ENCODE results near the gene FAM168A. TPM values are rescaled to one million over a fixed set of nuclear protein-coding genes. Genes with fewer than 3 reads are reported as not detected.

FAM168A gene
- total RNA-seq, 3 donors from 2014 or later (not counting 1 experiment from before 2014, with no cell fraction given): 27.4 to 39.8 (median 30.4) TPM

DNA sequence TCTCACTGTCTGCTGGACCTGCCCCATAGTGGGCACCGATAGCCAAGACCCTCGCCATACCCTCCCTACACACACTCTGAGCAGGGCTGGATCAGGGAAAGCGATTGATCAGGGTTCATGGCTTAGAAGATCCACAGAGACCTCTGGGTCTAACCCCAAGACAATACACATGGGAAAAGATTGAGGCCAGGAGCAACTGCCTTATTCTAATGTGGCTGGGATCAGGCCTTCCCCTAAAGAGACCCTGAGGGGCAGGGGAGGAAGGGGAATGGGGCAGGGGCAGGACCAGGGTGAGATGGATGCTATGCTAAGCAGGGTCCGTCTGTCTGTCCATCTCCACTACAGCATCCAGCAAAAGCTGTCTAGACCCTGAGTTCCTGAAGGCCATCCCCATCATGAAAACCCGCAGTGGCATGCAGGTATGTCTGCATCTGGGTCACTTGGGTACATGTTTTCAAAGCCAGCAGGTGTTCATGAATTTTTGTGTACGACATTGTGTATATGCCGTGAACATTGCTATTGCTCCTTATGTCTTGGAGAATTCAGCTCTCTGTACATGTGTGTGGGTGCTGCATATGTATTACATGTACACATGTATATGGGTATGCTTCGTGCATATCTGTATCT, 237.1 kb downstream of the FAM168A start:
- DNase-seq (no peak), ATAC-seq (no peak)
- H3K9me3 Mint-ChIP-seq: no peaks in the 10 kb centered on the region
- no peak for TF ChIP-seq CTCF (IDR thresholded peaks at IDR 0.05)
- intact Hi-C loops (cut with micrococcal nuclease): no loop called here
- Histone ChIP-seq H3K4me3 (ENCODE audit: low read length) (no peak overlapping the region), H3K4me1 (ENCODE audit: control insufficient read depth, insufficient read depth, low read length) (peaks cover 8% of the 10 kb centered on the region), H3K9me3 (ENCODE audit: control insufficient read depth, insufficient read depth, low read length) (no peaks in the 10 kb centered on the region), H3K36me3 (ENCODE audit: control insufficient read depth, insufficient read depth, low read length) (no peaks in the 10 kb centered on the region), H3K27me3 (ENCODE audit: control insufficient read depth, insufficient read depth, low read length) (no peaks in the 10 kb centered on the region), H3K27ac (ENCODE audit: low read length) (no peak overlapping the region)
- H3K4me1 Mint-ChIP-seq: peaks cover 4% of the 10 kb centered on the region in 2 donors
- no peaks in the 10 kb centered on the region for H3K27me3 Mint-ChIP-seq (ENCODE audit: low read depth in 2 of 2)
- WGBS (ENCODE audit: insufficient coverage): 91% methylated on average over 8 of the region's 8 CpGs
- H3K27ac Mint-ChIP-seq: no peak overlapping the region
- H3K4me3 Mint-ChIP-seq: no peak overlapping the region
- no peaks in the 10 kb centered on the region for H3K36me3 Mint-ChIP-seq

- DNase-seq: peak in 1 of 2 donors; percentile 59
Observed at GRCh38 chr11:73359930-73360742, 237.8 kb downstream of the FAM168A start.

DNA sequence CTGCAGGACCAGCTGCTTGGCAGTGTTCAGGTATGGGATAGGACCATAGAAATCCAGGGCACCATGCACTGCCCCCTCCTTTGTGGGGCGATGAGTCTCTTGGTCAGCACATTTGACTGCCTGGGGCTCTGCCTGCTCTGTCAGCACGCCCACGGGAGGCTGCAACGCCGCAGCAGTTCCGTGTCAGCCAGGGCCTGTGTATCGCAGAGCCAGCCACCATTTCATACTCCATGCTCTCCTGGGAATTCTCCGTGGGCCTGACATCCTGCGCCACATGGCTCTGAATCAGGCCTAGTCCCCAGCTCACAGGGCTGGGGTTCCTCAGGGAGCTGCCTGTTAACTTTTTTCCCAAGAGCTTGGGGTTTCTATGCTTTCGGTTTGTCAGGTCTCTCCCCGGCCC, 238.6 kb downstream of the FAM168A start:
- H3K4me3 Mint-ChIP-seq: no peak overlapping the region
- no peaks in the 10 kb centered on the region for H3K36me3 Mint-ChIP-seq
- no peaks in the 10 kb centered on the region for H3K9me3 ChIP-seq (ENCODE audit: control insufficient read depth, insufficient read depth, low read length)
- no peak overlapping the region for H3K4me3 ChIP-seq (ENCODE audit: low read length)
- no peaks in the 10 kb centered on the region for H3K27me3 ChIP-seq (ENCODE audit: control insufficient read depth, insufficient read depth, low read length)
- no peaks in the 10 kb centered on the region for H3K9me3 Mint-ChIP-seq
- no peak overlapping the region for H3K27ac ChIP-seq (ENCODE audit: low read length)
- H3K27ac Mint-ChIP-seq: no peak overlapping the region
- intact Hi-C loops (cut with micrococcal nuclease): no loop called here
- no peaks in the 10 kb centered on the region for H3K36me3 ChIP-seq (ENCODE audit: control insufficient read depth, insufficient read depth, low read length)
- no peaks in the 10 kb centered on the region for H3K4me1 ChIP-seq (ENCODE audit: control insufficient read depth, insufficient read depth, low read length)
- no peak for TF ChIP-seq CTCF (IDR thresholded peaks at IDR 0.05)
- H3K4me1 Mint-ChIP-seq: no peaks in the 10 kb centered on the region
- DNase-seq (no peak), ATAC-seq (no peak)
- 90% methylated on average over 11 of the region's 11 CpGs for WGBS (ENCODE audit: insufficient coverage)
- H3K27me3 Mint-ChIP-seq (ENCODE audit: low read depth in 2 of 2): no peaks in the 10 kb centered on the region

More at GRCh38 chr11:73359930-73360742, 237.8 kb downstream of the FAM168A start:
- no peak overlapping the region for H3K4me3 ChIP-seq (ENCODE audit: low read length)
- no peak overlapping the region for H3K27ac Mint-ChIP-seq
- no peak for TF ChIP-seq CTCF (IDR thresholded peaks at IDR 0.05)
- no peak overlapping the region for H3K4me3 Mint-ChIP-seq
- intact Hi-C loops (cut with micrococcal nuclease): no loop called here
- H3K4me1 Mint-ChIP-seq: no peaks in the 10 kb centered on the region
- H3K4me1 ChIP-seq (ENCODE audit: control insufficient read depth, insufficient read depth, low read length): peaks cover under 1% of the 10 kb centered on the region
- H3K9me3 Mint-ChIP-seq: no peaks in the 10 kb centered on the region
- ATAC-seq: peak in 2 of 3 donors; percentile 47 to 62
- no peak overlapping the region for H3K27ac ChIP-seq (ENCODE audit: low read length)
- no peaks in the 10 kb centered on the region for H3K27me3 ChIP-seq (ENCODE audit: control insufficient read depth, insufficient read depth, low read length)
- no peaks in the 10 kb centered on the region for H3K27me3 Mint-ChIP-seq (ENCODE audit: low read depth in 2 of 2)
- no peaks in the 10 kb centered on the region for H3K36me3 ChIP-seq (ENCODE audit: control insufficient read depth, insufficient read depth, low read length)
- no peaks in the 10 kb centered on the region for H3K9me3 ChIP-seq (ENCODE audit: control insufficient read depth, insufficient read depth, low read length)
- no peaks in the 10 kb centered on the region for H3K36me3 Mint-ChIP-seq
- 94% methylated on average over 17 of the region's 19 CpGs for WGBS (ENCODE audit: insufficient coverage)

All from natural killer cell (primary cell).